HG03097 (cell line): ENCODE results near the gene ARMC7.
"Not testable (repeated sequence)": the region's sequence is repeated elsewhere in the genome, so short reads cannot be mapped to it uniquely, and the experiment has no call there.

Experiments
- ATAC-seq: cut with Tn5 transposase; IDR thresholded peaks from one replicate; pipeline ENCODE4 v1.9.1; 2021; ENCODE audit not compliant: unreplicated experiment, low FRiP score

Gene ARMC7

GRCh38 chr17:75127936-75128335 is 18.2 kb downstream of the ARMC7 start:
- ATAC-seq = not testable (repeated sequence)

GRCh38 chr17:75128694-75129505 is 19.1 kb downstream of the ARMC7 start:
- ATAC-seq = no peak

GRCh38 chr17:75129576-75129975 is 19.8 kb downstream of the ARMC7 start:
- no peak for ATAC-seq

GRCh38 chr17:75130059-75130631 is 20.4 kb downstream of the ARMC7 start:
- no peak for ATAC-seq

- no peak for ATAC-seq
Measured at GRCh38 chr17:75130632-75131277, 21.0 kb downstream of the ARMC7 start.

- ATAC-seq = peak; percentile 56
Measured at GRCh38 chr17:75131278-75132017, 21.7 kb downstream of the ARMC7 start, which contains the start of gene NT5C. Gene NT5C, minus strand, starts transcription at chr17:75131742. Its CDS starts 35 bp downstream, at chr17:75131707.

GRCh38 chr17:75132018-75133000 is 22.5 kb downstream of the ARMC7 start:
- ATAC-seq = not testable (repeated sequence)

- ATAC-seq = no peak
Measured at GRCh38 chr17:75133001-75133400, 23.2 kb downstream of the ARMC7 start.

- not testable (repeated sequence) for ATAC-seq
Measured at GRCh38 chr17:75133607-75134347, 24.0 kb downstream of the ARMC7 start.

GRCh38 chr17:75135452-75135851 is 25.7 kb downstream of the ARMC7 start:
- ATAC-seq = no peak

GRCh38 chr17:75135946-75136345 is 26.2 kb downstream of the ARMC7 start:
- no peak for ATAC-seq

- not testable (repeated sequence) for ATAC-seq
Measured at GRCh38 chr17:75137762-75138161, 28.0 kb downstream of the ARMC7 start.

GRCh38 chr17:75138519-75138918 is 28.8 kb downstream of the ARMC7 start:
- no peak for ATAC-seq

GRCh38 chr17:75142236-75142971 is 32.6 kb downstream of the ARMC7 start:
- no peak for ATAC-seq

GRCh38 chr17:75144816-75145512 is 35.2 kb downstream of the ARMC7 start:
- ATAC-seq = no peak

GRCh38 chr17:75146592-75146991 is 36.8 kb downstream of the ARMC7 start:
- no peak for ATAC-seq

GRCh38 chr17:75147878-75148546 is 38.2 kb downstream of the ARMC7 start:
- ATAC-seq = no peak
